Hepatocyte (in vitro differentiated cells): Measurements from ENCODE around the gene TSHZ3. TPM values are rescaled to one million over a fixed set of nuclear protein-coding genes. Genes with fewer than 3 reads are reported as not detected.

Experiments used
- DNase-seq: peaks from one replicate; pipeline ENCODE4 v3.0.0-alpha.2; 2016; ENCODE audit warnings: low spot score
- H2AFZ ChIP-seq: fragments of 200-600 bp; sonication (generic); 2 replicates; pipeline ENCODE4 v1.6.0; 2016; ENCODE audit warnings: antibody characterized with exemption, mild to moderate bottlenecking
- H3K27ac ChIP-seq: fragments of 200-600 bp; sonication (generic); 2 replicates; pipeline ENCODE4 v1.5.1; 2016; ENCODE audit warnings: mild to moderate bottlenecking
- H3K27me3 ChIP-seq: fragments of 200-600 bp; sonication (generic); 2 replicates; pipeline ENCODE4 v1.6.1; 2016
- H3K36me3 ChIP-seq: fragments of 200-600 bp; sonication (generic); replicated peaks from 2 replicates; pipeline ENCODE4 v1.5.1; 2016; ENCODE audit warnings: low read depth; ENCODE audit not compliant: insufficient read depth
- H3K4me1 ChIP-seq: fragments of 200-600 bp; sonication (generic); 2 replicates; pipeline ENCODE4 v1.5.1; 2016; ENCODE audit warnings: mild to moderate bottlenecking, moderate library complexity; ENCODE audit not compliant: insufficient read depth
- H3K4me2 ChIP-seq: fragments of 200-600 bp; sonication (generic); 2 replicates; pipeline ENCODE4 v1.6.0; 2016
- H3K4me3 ChIP-seq: fragments of 200-600 bp; sonication (generic); 2 replicates; pipeline ENCODE4 v1.5.1; 2016; ENCODE audit warnings: mild to moderate bottlenecking
- H3K79me2 ChIP-seq: fragments of 200-600 bp; sonication (generic); 2 replicates; pipeline ENCODE4 v1.6.0; 2017; ENCODE audit warnings: mild to moderate bottlenecking
- H3K9me2 ChIP-seq: fragments of 200-600 bp; sonication (generic); replicated peaks from 2 replicates; pipeline ENCODE4 v1.6.0; 2017; ENCODE audit warnings: mild to moderate bottlenecking; ENCODE audit not compliant: insufficient read depth
- H3K9me3 ChIP-seq: fragments of 200-600 bp; sonication (generic); 2 replicates; pipeline ENCODE4 v1.5.1; 2016; ENCODE audit warnings: low read depth, mild to moderate bottlenecking
- H4K20me1 ChIP-seq: fragments of 200-600 bp; sonication (generic); 2 replicates; pipeline ENCODE4 v1.6.0; 2016; ENCODE audit warnings: mild to moderate bottlenecking; ENCODE audit not compliant: insufficient read depth, poor library complexity, severe bottlenecking
- CTCF ChIP-seq: fragments of 200-600 bp; sonication (generic); IDR thresholded peaks from 2 replicates; pipeline ENCODE4 v1.5.1; 2016; ENCODE audit warnings: antibody characterized with exemption, mild to moderate bottlenecking; ENCODE audit not compliant: poor library complexity
- EZH2 ChIP-seq: fragments of 200-600 bp; sonication (generic); IDR thresholded peaks from 2 replicates; pipeline ENCODE4 v1.6.1; 2016; ENCODE audit warnings: antibody characterized with exemption, mild to moderate bottlenecking, borderline replicate concordance
- EZH2phosphoT487 ChIP-seq: fragments of 200-600 bp; sonication (generic); IDR thresholded peaks from one replicate; pipeline ENCODE4 v1.6.1; 2018; ENCODE audit warnings: antibody characterized with exemption, mild to moderate bottlenecking, low read depth, moderate library complexity; ENCODE audit not compliant: unreplicated experiment, severe bottlenecking
- WGBS: methylation state at CpG from one replicate; pipeline ENCODE4 v1.1.6; 2016; ENCODE audit warnings: low lambda C conversion rate; ENCODE audit errors: missing lambda C conversion rate; 5-methylcytosine and 5-hydroxymethylcytosine counted together
- polyA plus RNA-seq: library from polyadenylated mRNA; unstranded; fragments of >200 nt; fragmentation: Nextera tagmentation; extraction: Ambion mirVana; gene quantifications from 2 replicates; pipeline ENCODE4 v1.2.1, GENCODE V29; 2016
- total RNA-seq: library from RNA; depleted of rRNA; stranded (reverse); fragments of >200 nt; gene quantifications from 2 replicates; pipeline ENCODE4 v1.2.3, GENCODE V29; 2014

TSHZ3 gene
- total and polyA plus RNA-seq, 2 experiments from 2014 or later = 4.9 to 5.3 TPM

- no peaks in the 10 kb centered on the region for H4K20me1 ChIP-seq
- no peak for TF ChIP-seq CTCF
- DNase-seq = no peak
- H3K9me2 ChIP-seq = no peaks in the 10 kb centered on the region
- 97% methylated on average over 11 of the region's 11 CpGs for WGBS
- no peak overlapping the region for H3K27ac ChIP-seq
- H3K36me3 ChIP-seq = no peaks in the 10 kb centered on the region
- H3K4me3 ChIP-seq = no peak overlapping the region
- peaks cover 68% of the 10 kb centered on the region for H3K79me2 ChIP-seq
- no peaks in the 10 kb centered on the region for H3K27me3 ChIP-seq
- no peaks in the 10 kb centered on the region for H3K9me3 ChIP-seq
- H2AFZ ChIP-seq = no peak overlapping the region
- H3K4me1 ChIP-seq = peaks cover 9% of the 10 kb centered on the region
- H3K4me2 ChIP-seq = no peak overlapping the region
These were observed 23.9 kb downstream of the TSHZ3 start for GRCh38 chr19:31325342-31325741.

DNA sequence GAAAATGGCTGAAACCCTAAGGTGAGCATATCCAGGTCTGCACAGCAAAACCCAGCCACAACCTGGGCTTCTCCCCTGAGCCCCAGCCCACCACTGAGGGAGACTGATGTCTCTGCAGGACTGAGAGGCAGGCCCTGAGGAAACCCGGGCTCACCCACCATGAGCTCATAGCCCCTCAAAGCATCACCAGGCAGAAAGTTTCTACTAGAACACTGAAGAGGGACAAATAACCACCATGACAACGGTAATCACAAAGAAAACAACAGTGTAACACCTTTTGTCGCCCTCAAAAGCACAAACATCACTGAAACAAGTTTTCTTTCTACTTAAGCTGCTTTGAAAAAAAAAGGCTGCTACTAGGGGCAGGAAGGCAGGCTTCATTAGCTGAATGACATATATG is 29.8 kb downstream of the TSHZ3 start:
- no peaks in the 10 kb centered on the region for H3K9me3 ChIP-seq
- H3K4me3 ChIP-seq = no peak overlapping the region
- no peak overlapping the region for H3K27ac ChIP-seq
- peaks cover 11% of the 10 kb centered on the region for H3K4me1 ChIP-seq
- no peaks in the 10 kb centered on the region for H3K27me3 ChIP-seq
- H3K79me2 ChIP-seq = peaks cover 56% of the 10 kb centered on the region
- no peak for DNase-seq
- no peak overlapping the region for H3K4me2 ChIP-seq
- H3K9me2 ChIP-seq = no peaks in the 10 kb centered on the region
- TF ChIP-seq CTCF (no peak), EZH2phosphoT487 (no peak), EZH2 (no peak)
- H3K36me3 ChIP-seq = no peaks in the 10 kb centered on the region
- H2AFZ ChIP-seq = no peak overlapping the region
- no peaks in the 10 kb centered on the region for H4K20me1 ChIP-seq
- 62% methylated on average over 3 of the region's 3 CpGs for WGBS

GRCh38 chr19:31318790-31319425 is 30.3 kb downstream of the TSHZ3 start:
- Histone ChIP-seq H3K27ac (no peak overlapping the region), H2AFZ (no peak overlapping the region), H4K20me1 (no peaks in the 10 kb centered on the region), H3K9me2 (no peaks in the 10 kb centered on the region), H3K79me2 (peaks cover 51% of the 10 kb centered on the region), H3K4me3 (no peak overlapping the region), H3K27me3 (no peaks in the 10 kb centered on the region), H3K9me3 (no peaks in the 10 kb centered on the region), H3K4me1 (peaks cover 11% of the 10 kb centered on the region), H3K4me2 (no peak overlapping the region), H3K36me3 (no peaks in the 10 kb centered on the region)
- no peak for DNase-seq
- 59% methylated on average over 6 of the region's 6 CpGs for WGBS
- TF ChIP-seq EZH2 (no peak), EZH2phosphoT487 (no peak)

DNA sequence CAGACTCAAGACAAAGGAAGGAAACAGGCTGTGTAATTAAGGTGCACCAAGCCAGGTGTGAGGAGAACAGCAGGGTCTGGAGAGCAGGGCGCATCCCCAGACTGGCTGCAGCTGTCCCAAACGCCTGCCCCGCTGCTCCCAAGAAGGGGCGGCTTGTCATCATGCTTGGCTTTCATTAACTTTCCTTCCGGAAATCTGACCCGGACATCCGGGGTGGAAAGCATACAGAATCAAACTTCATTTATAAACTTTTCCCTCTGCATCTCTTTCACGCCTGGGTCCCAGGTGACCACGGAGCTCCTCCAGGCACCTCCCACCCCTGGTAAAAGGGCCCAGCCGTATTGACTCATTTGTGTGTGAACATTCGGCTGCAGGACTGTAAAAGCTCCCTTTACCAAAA is 31.7 kb downstream of the TSHZ3 start:
- DNase-seq = no peak
- Histone ChIP-seq H3K79me2 (peaks cover 50% of the 10 kb centered on the region), H3K9me2 (no peaks in the 10 kb centered on the region), H3K36me3 (no peaks in the 10 kb centered on the region), H3K4me2 (peak overlapping the region; percentile 49), H4K20me1 (no peaks in the 10 kb centered on the region), H3K4me3 (no peak overlapping the region), H2AFZ (no peak overlapping the region), H3K27ac (no peak overlapping the region), H3K9me3 (no peaks in the 10 kb centered on the region), H3K4me1 (peaks cover 11% of the 10 kb centered on the region), H3K27me3 (no peaks in the 10 kb centered on the region)
- 67% methylated on average over 11 of the region's 11 CpGs for WGBS
- no peak for TF ChIP-seq CTCF
- TF ChIP-seq EZH2phosphoT487 = no peak
- TF ChIP-seq EZH2 = no peak
